NB4 (cell line): ENCODE measurements around the gene RALY.

Experiments used
- MYC ChIP-seq: IDR thresholded peaks from 2 replicates; pipeline ENCODE4 v1.6.1; 2011; ENCODE audit warnings: low read depth, low read length
- POLR2A ChIP-seq: IDR thresholded peaks from 2 replicates; pipeline ENCODE4 v1.6.1; 2011; ENCODE audit warnings: mild to moderate bottlenecking; ENCODE audit not compliant: insufficient read length; ENCODE audit errors: extremely low read depth
- TF ChIP-seq, protein P1 (sequence below): IDR thresholded peaks from one replicate; pipeline ENCODE4 v1.5.1; 2012; ENCODE audit warnings: low read depth, low read length

DNA sequence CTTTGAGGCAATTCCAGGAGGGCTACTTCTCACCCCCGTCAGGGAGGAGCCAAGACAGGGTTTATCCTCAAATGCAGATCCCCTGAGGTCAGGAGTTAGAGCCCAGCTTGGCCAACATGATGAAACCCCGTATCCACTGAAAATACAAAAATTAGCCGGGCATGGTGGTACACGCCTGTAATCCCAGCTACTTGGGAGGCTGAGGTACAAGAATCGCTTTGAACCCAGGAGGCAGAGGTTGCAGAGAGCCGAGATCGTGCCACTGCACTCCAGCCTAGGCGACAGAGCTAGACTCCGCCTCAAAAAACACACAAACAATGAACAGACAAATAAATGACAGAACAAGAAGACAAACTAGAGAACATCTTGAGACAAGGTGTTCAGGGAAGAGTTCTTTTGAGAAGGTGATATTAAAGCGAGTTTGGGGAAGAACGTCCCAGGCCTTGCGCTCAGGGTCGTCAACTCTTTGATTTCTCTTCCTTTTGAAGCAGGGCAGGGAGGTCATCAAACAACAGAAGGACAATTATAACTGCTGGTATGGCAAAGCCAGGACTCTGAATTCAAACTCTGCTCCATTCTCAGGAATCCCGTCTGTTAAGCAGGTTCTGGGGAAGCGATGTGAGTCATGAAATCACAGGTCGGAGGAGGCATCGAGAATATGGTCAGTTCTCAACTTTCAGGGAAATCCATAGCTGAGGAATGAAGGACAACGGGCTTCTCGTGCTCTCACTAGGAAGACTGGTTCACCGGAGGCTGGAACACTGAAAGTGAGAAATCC is 1.4 kb upstream of the RALY start:
- TF ChIP-seq POLR2A (no peak), MYC (no peak)
- TF ChIP-seq, protein P1, sequence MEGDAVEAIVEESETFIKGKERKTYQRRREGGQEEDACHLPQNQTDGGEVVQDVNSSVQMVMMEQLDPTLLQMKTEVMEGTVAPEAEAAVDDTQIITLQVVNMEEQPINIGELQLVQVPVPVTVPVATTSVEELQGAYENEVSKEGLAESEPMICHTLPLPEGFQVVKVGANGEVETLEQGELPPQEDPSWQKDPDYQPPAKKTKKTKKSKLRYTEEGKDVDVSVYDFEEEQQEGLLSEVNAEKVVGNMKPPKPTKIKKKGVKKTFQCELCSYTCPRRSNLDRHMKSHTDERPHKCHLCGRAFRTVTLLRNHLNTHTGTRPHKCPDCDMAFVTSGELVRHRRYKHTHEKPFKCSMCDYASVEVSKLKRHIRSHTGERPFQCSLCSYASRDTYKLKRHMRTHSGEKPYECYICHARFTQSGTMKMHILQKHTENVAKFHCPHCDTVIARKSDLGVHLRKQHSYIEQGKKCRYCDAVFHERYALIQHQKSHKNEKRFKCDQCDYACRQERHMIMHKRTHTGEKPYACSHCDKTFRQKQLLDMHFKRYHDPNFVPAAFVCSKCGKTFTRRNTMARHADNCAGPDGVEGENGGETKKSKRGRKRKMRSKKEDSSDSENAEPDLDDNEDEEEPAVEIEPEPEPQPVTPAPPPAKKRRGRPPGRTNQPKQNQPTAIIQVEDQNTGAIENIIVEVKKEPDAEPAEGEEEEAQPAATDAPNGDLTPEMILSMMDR, result no peak
